NCI-H1417 (cell line): Measurements from ENCODE around the gene CNDP1.

ENCODE experiments used
- DNase-seq, 3 experiments: peaks; one replicate each; lab custom pipeline; 2025; lab: John Stamatoyannopoulos, UW

Gene CNDP1

GRCh38 chr18:74507097-74507881 is 27.0 kb upstream of the CNDP1 start:
- no peak for DNase-seq

GRCh38 chr18:74507927-74508326 is 26.4 kb upstream of the CNDP1 start:
- DNase-seq, result no peak

DNA sequence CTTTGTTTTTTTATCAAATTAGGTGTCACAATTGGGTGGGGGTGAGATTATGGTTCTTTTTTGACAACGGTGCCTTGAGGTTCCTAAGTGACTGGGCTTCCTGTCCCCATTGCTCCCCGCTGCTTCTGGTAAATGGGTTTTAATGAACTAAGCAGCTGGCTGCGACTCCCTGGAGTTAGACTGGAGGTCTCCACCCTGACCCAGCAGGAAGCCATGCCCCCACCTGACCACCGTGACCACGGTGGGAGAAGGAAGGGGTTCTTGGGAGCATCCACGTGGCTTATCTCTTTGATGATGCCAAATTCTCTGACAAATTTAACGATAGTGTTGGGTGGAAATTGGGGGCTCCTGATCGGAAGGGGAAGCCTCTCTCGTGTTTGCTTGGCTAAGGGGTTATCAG is 25.9 kb upstream of the CNDP1 start:
- DNase-seq, result no peak

- no peak for DNase-seq
These were observed 25.5 kb upstream of the CNDP1 start for GRCh38 chr18:74508821-74509225.

DNA sequence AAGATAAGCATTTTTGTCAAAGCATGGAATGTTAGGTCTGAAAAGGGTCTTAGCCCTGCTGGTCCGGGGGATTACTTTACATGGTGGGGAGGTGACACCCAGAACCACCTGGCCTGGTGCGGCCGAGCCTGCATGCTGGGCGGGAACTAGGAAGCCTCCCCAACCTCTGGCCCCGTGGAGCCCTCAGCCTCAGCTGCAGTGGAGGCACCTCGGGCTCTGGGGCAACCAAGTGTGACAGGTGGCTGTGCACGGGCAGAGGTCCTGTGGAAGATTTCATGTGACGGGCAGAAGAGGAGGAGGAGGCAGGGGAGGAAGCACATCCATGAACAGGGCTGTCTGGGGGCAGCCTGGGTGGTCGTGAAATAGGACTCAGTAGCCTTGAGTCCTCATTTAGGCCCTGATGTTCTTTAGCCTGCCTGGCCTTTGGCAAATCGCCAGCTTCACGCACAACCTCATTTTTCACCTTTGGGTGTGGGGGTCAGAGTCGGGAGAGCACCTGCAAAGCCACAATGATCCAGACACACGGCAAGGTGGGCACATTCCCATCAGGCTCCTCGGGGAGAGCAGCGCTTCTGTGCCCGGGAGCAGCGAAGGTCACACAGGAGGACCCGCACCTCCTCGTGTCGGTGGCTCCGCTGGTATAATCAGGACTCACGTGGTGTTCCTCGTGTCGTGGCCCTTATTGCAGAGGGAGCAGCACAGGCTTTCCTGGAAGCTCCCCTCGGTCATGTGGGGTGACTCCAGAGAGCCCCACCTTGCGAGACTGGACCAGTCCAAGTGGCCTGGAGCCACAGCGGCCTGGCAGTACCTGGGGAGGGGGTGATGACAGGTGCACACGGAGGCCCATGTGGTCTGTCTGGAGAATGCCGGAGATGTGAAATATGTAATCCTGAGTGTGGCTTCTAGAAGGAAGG is 24.2 kb upstream of the CNDP1 start:
- no peak for DNase-seq

- DNase-seq, result no peak
These were observed 23.6 kb upstream of the CNDP1 start for GRCh38 chr18:74510770-74511095.

GRCh38 chr18:74511823-74512222 is 22.5 kb upstream of the CNDP1 start:
- no peak for DNase-seq

DNA sequence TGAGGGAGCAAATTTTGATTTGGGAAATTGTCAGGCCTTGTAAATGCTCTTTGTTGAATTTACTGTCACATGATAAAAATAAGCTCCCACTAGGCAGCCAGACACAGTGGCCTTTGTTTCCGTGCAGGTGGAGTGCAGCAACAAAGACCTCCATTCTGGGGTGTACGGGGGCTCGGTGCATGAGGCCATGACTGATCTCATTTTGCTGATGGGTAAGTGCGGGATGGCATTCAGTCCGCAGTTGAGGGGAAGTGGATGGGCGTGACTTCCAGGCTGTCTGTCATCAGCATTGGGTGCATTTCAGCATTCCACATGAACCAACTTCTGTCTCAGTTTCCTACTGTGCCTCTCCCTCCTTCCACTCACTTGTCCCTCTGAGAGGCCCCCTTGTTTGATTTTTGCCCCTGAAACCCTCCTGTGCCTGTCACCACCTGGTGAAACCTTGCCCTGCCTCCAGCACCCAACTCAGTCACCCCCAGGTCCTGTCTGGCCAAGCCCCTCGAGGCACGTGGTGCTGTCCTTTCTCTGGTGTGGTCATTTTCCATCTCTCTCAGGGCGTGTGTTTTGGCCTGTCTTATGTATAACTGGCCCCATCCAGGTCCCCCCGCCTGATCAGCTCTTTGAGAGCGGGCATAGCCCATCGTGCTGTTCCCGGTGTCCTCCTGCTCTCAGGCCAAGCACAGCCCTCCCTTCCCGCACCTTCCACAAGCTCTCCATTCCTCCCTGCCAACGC is 21.8 kb upstream of the CNDP1 start:
- no peak for DNase-seq

- DNase-seq, result no peak
These were observed 21.0 kb upstream of the CNDP1 start for GRCh38 chr18:74513149-74513882.

GRCh38 chr18:74513883-74514205 is 20.5 kb upstream of the CNDP1 start:
- no peak for DNase-seq

GRCh38 chr18:74514860-74515495 is 19.3 kb upstream of the CNDP1 start:
- DNase-seq, result no peak

DNA sequence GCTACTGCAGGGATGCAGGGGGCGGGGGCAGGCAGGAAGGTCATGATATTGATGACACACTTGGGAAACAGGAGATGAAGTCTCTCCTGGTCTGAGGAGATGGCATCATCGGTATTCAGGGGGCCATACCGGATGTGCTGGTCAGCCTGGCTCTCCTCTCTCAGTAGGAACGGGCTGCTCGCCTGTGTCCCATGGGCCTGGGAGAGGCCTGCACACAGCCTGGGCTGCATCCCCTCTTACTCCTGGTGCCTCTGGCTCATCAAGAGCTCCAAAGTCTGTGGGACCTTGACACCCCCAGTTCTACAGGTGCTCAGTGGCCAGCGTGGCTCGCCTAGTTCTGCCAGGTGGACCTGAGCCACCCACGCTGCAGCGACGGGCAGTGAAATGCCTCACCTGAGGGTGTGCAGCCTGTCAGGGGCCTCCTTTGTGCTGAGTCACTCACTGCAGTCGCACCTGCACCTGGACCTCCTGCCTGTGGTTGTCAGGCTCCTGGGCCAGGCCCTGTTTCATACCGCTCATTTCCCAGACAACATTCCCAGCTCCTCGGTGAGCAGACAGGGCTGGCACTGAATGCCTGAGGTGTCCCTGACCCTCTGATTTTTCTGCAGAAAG is 18.6 kb upstream of the CNDP1 start:
- DNase-seq, result peak in 1 of 3 experiments; percentile 26

DNA sequence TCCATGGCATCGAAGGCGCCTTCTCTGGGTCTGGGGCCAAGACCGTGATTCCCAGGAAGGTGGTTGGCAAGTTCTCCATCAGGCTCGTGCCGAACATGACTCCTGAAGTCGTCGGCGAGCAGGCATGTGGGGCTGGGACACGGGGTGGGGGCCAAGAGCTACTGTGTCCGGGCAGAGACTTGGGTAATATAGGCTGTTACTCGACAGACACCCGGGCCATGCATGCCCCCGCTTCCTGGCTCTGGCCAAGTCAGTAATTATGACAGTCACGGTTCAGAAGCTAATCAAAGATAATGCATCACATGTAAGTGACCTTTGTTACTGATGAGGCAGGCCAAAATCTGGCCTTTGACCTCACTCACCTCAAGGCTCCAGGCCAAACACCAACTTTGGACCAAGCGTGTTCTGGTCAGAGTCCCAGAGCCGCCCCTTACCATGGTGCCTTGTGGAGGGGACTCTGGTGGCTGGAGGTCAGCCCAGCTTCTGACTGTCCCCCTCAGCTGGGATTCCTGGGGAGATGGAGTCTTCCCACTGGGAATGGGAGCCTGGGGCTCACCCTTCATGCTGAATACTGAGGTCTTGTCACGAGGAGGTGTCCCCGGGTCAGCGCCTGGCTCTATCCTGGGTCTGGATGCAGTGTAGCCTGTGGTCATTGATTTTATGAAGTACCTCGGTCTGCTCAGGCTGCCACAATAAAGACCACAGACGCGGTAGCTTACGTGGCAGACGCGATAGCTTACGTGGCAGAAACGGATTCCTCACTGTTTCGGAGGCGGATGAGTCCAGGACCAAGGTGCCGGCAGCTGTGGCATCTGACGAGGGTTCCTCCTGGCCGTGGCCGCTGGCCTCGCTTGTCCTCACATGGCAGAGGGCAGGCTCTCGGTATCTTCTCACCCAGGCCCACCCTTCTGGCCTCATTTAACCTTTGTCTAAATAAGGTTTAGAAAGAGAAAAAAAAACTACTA is 17.7 kb upstream of the CNDP1 start:
- DNase-seq, result no peak

GRCh38 chr18:74517236-74517630 is 17.1 kb upstream of the CNDP1 start:
- DNase-seq, result no peak

- no peak for DNase-seq
These were observed 15.6 kb upstream of the CNDP1 start for GRCh38 chr18:74518456-74519295.

DNA sequence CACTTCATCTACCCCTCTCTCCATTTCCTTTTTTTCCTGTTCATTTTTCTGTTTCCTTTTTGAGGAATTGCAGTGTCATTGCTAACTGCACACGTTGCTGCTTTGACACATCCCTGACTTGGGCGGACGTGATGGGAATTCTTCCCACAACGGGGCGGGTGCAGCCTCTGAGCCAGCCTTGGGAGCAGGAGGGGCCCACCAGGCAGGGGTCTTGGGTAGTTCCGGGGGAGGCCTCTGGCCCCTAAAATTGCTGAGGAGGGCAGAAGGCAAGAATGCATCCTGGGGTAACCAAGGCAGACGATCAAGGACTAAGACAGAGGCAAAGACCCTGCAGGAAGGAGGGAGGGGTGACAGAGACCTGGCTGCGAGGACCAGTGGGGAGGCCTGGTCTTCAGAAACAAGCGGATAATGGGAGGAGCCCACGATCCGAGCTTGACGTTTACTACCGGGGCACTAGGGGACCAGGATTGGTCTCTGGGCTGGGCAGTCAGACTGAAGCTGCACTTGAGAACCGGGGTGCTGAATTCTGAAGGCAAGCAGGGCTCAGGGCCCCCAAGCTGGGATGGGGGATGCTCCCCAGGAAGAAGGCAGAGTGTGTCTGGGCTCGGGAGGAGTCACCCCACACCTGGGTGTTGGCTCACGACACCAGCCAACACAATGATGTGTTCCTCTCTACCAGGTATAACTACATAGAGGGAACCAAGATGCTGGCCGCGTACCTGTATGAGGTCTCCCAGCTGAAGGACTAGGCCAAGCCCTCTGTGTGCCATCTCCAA is 14.8 kb upstream of the CNDP1 start:
- DNase-seq, result no peak

GRCh38 chr18:74520096-74520833 is 14.0 kb upstream of the CNDP1 start:
- DNase-seq, result no peak
